Measurements from ENCODE around the gene KRTAP5-8.
"Not testable (repeated sequence)": the region's sequence is repeated elsewhere in the genome, so short reads cannot be mapped to it uniquely, and the experiment has no call there.

DNA sequence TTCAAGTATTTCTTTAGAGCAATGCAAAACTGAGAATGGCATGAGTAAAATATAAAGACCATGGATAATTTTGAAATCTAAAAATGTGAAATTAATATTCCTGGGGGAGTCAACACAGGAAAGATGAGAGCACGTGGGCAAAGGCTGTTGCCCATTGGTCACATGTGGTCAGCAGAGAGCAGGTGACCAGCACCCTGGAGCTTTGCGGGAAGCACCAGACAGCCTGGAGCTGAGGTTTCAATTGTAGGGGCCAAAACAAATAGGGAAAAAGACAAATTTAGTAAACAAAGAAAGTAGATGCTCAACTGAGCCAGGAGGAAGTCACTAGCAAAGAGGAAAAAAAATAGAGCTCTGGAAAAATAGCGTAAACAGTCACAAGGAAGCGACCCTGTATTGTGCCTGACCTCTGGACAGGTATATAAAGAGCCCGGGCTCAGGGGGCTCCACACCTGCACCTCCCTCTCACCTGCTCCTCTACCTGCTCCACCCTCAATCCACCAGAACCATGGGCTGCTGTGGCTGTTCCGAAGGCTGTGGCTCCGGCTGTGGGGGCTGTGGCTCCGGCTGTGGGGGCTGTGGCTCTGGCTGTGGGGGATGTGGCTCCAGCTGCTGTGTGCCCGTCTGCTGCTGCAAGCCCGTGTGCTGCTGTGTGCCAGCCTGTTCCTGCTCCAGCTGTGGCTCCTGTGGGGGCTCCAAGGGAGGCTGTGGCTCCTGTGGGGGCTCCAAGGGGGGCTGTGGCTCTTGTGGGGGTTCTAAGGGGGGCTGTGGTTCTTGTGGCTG lies 10.8 kb upstream of the KRTAP5-8 start, which contains the start of gene KRTAP5-7:
- TF ChIP-seq, protein P1, sequence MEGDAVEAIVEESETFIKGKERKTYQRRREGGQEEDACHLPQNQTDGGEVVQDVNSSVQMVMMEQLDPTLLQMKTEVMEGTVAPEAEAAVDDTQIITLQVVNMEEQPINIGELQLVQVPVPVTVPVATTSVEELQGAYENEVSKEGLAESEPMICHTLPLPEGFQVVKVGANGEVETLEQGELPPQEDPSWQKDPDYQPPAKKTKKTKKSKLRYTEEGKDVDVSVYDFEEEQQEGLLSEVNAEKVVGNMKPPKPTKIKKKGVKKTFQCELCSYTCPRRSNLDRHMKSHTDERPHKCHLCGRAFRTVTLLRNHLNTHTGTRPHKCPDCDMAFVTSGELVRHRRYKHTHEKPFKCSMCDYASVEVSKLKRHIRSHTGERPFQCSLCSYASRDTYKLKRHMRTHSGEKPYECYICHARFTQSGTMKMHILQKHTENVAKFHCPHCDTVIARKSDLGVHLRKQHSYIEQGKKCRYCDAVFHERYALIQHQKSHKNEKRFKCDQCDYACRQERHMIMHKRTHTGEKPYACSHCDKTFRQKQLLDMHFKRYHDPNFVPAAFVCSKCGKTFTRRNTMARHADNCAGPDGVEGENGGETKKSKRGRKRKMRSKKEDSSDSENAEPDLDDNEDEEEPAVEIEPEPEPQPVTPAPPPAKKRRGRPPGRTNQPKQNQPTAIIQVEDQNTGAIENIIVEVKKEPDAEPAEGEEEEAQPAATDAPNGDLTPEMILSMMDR (IDR thresholded peaks at IDR 0.05): not testable (repeated sequence)
- TF ChIP-seq POLR2AphosphoS5 (IDR thresholded peaks at IDR 0.05; ENCODE audit: insufficient read depth in 1 of 2, low read depth in 1 of 2); POLR2A (IDR thresholded peaks at IDR 0.05): not testable (repeated sequence)
